ENCODE measurements around the gene BRAF.
A peak's percentile ranks its signal among the peaks of the same experiment; 100 is the strongest.
"Not testable (repeated sequence)": the region's sequence is repeated elsewhere in the genome, so short reads cannot be mapped to it uniquely, and the experiment has no call there.

BRAF gene

GRCh38 chr7:140876519-140877248 is 48.0 kb downstream of the BRAF start:
- no peak for DNase-seq (ENCODE audit: low spot score)

- DNase-seq (ENCODE audit: low spot score): no peak
Observed at GRCh38 chr7:140873434-140873833, 51.3 kb downstream of the BRAF start.

DNA sequence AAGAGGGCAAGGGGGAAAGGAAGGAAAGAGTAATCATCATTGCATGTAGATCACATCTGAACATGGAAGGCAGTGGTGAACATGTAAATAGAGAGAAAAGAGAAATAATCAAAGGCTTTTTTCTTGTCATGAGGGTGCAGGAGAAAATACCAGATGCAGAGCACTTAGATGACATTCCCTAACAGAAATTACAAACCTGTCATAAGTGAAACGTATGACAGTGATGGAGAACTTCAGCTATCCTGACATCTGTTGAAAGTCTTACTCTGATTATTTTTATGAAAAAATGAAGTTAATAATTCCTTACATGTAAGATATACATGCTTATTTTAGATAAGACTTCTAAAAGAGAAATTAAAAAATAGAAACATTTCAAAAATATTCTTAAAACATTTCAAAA is 54.7 kb downstream of the BRAF start:
- DNase-seq (ENCODE audit: low spot score): no peak

- DNase-seq (ENCODE audit: low spot score): no peak
Observed at GRCh38 chr7:140869430-140869829, 55.3 kb downstream of the BRAF start.

DNA sequence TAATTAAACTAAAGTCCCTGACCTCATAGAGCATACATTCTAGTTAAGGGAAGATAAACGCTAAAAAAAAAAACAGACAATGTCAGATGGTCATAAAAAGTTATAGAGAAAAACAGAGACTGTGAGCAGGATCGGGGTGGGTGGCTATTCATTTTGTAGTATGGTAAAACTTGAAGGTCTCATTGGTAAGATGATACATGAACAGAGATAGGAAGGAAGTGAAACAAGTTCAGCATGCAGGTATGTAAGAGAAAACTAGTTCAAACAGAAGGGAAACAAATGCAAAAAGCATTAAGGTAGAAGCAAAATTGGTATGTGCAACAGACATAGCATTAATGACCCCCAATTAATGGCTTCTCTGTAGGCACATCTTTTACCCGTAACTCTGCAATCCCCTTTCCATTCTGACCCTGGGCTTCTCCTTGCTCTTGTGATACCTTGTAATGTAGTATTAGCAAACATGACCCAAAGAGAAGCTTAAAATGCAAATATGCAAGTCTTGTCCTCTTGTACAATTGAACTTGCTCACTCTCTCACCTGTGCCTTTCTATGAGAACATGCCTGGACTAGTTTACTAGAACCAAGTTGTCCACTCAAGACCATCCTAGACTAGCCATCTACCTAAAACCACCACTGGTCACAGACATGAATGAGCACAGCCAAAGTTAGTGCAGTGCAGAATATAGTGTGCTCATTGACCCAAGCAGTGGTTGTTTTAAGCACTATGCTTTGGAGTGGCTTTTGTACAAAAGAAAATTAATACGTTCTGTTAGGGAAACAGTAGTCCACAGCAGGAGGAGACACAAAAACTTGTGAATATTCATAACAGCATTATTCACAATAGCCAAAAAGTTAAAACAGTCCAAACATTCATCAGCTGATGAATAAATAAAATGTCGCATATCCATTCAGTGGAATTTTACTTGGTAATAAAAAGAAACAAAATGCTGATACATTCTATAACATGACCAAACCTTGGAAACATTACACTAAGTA is 57.0 kb downstream of the BRAF start:
- DNase-seq (ENCODE audit: low spot score): no peak

- no peak for DNase-seq (ENCODE audit: low spot score)
Observed at GRCh38 chr7:140866926-140867325, 57.8 kb downstream of the BRAF start.

DNA sequence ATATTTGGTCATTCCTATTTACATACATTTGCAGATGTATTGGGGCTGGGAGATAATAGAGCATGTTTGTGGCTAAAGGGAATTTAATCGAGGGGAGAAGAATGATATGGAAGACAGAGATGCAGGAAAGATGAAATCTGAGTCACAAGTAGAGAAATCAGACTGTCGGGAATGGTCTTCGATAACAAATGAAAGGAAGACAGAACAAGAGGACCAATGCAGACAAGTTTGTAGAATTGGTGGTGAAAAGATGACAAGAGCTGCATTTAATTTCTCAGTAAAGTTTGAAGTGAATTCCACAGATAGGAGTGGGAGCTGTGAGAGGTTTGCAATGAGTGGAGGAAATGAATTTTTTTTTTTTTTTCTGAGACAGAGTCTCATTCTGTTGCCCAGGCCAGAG is 60.0 kb downstream of the BRAF start:
- DNase-seq (ENCODE audit: low spot score): no peak

- no peak for DNase-seq (ENCODE audit: low spot score)
Observed at GRCh38 chr7:140863867-140864266, 60.9 kb downstream of the BRAF start.

GRCh38 chr7:140863184-140863583 is 61.5 kb downstream of the BRAF start:
- no peak for DNase-seq (ENCODE audit: low spot score)

GRCh38 chr7:140857048-140857447 is 67.7 kb downstream of the BRAF start:
- DNase-seq (ENCODE audit: low spot score): no peak

DNA sequence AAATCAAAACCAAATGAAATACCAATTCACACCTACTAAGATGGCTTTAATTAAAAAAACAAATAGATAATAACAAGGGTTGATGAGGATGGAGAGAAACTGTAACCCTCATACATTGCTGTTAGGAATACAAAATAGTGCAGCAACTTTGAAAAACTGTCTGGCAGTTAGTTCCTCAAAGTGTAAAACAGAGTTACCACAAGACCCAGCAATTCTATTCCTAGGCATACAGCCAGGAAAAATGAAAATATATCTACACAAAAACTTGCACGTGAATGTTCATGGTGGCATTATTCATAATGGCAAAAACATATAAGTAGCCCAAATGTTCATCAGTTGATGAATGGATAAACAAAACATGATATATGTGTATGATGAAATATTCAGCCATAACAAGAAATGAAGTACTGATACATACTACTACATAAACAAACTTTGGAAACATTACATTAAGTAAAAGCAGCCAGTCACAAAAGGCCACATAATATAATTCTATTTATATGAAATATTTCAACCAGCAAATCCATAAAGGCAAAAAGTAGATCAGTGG is 83.5 kb downstream of the BRAF start:
- DNase-seq (ENCODE audit: low spot score): no peak

DNA sequence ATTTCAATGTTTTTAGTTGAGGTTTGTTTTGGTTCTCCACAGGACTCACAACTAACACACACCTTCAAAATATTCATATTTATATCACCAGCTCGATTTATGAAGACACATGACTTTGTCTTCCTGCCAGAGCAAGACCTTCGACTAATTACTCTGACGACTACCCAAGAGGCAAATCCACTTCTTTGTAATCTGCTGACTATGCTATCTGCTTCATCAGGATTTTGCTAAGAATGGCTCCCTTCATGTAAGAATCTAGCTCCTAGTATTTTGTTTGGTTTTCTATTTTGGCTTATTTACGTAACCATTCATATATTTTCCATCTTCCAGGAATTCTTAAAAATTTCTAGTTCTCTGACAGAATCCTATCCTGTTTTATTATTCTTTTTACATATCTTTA is 93.0 kb downstream of the BRAF start:
- no peak for DNase-seq (ENCODE audit: low spot score)

DNA sequence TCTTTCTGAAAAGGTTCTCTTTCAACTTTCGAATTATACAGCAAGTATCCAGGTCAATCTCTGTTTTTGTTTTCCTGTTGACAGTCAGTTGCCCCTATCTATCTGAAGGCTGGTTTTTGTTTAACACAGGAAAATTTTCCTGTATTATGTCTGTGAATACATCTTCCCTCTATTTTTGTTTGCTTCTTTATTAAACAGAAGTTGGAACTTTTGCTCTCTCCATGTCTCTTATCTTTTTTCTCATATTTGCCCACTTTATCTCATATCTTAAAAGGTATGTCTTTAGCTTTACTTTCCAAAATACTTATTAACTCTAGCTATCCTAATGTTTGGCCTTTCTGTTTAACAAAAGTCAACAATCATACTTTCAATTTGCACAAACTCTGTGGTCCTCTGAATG is 95.0 kb downstream of the BRAF start:
- no peak for DNase-seq (ENCODE audit: low spot score)

GRCh38 chr7:140828741-140829140 is 96.0 kb downstream of the BRAF start:
- no peak for DNase-seq (ENCODE audit: low spot score)

- not testable (repeated sequence) for DNase-seq (ENCODE audit: low spot score)
Observed at GRCh38 chr7:140817383-140817782, 107.3 kb downstream of the BRAF start.

GRCh38 chr7:140810830-140811556 is 113.7 kb downstream of the BRAF start:
- DNase-seq (ENCODE audit: low spot score): peak; percentile 85

DNA sequence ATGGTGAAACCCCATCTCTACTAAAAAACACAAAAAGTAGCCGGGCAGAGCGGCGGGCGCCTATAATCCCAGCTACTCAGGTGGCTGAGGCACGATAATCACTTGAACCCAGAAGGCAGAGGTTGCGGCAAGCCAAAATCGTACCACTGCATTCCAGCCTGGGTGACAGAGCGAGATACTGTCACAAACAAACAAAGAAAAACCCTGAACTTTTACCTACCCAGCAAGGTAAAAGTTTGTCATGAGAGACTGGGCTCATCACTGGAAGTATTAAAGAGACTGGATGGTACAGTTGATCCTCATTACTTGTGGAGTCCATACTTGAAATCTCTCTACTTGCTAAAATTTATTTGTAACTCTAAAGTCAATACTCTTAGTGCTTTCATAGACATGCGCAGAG is 114.3 kb downstream of the BRAF start:
- no peak for DNase-seq (ENCODE audit: low spot score)

DNA sequence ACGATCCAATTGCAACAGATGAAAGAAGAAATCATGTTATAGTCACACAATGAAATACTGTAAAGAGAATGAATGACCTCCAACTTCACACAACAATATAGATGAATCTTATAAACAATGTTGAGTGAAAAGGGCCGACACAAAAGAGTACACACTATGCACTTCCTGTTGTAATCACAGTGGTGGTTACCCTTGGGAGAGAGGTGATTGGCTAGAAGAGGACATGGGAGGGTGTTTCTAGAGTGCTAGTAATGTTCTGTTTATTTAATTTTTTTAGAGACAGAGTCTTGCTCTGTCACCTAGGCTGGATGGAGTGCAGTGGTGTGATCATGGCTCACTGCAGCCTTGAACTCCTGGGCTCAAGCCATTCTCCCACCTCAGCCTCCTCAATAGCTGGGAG is 145.8 kb downstream of the BRAF start:
- no peak for DNase-seq (ENCODE audit: low spot score)

DNA sequence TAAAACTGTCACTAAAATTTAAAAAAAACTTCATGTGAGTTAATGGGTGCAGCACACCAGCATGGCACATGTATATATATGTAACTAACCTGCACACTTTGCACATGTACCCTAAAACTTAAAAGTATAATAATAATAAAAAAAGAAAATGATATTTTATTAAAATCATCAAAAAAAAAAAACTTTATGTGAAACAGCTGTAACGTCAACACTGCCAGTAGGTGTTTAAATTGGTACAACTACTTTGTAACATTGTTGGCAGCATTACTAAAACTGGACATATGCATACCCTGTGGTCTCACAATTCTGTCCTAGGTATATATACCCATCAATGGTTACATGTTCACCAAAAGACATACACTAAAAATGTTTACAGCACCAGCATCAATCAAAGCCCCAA is 146.2 kb downstream of the BRAF start:
- DNase-seq (ENCODE audit: low spot score): no peak

DNA sequence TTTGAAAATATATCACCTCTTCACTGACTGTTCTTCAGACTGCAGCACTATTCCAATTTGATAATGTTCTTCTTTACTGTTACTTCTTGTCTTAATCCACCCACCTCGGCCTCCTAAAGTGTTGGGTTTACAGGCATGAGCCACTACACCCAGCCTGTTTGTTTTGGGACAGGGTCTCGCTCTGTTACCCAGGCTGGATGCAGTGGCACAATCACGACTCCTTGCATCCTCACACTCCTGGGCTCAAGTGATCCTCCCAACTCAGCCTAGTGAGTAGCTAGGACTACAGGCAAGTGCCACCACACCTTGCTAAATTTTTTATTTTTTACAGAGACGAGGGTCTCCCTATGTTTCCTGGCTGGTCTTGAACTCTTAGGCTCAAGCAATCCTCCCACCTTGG is 150.4 kb downstream of the BRAF start:
- DNase-seq (ENCODE audit: low spot score): no peak

DNA sequence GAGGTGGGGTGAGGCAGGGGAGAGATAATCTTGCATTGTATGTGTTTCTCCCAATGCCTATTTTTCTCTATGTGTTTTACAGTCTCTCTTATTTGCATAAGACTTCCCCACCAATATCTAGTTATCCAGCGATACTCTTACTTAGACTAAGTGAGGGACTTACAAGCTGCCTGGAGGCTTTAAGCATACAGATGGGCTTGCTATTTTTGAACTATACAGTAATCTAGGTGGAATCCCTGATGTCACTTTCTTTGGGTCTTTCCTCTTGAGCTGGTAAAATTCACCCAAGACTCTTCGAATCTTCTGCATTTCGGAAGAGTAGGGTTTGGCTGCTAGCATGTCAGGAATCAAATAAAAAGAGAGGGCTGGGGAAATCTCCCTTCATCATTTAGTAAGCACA is 151.6 kb downstream of the BRAF start:
- no peak for DNase-seq (ENCODE audit: low spot score)

DNA sequence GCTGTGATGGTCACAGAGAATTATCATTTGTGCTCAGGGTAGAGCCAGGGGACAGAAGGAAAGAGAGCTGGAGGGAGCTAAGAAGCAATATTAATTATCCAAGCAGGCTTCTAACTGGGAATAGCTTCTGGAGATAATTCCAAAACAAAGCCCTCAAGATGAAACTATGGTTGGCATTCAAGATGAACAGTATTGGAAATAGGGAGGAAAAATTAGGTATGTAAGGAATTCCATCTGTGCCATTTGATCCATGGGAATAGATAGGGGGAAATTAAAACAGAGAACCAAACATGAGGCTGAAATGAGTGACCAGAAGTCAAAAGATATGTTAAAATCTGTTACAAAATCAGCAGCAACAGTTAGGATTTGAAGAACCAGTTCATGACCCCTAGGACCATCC is 152.9 kb downstream of the BRAF start:
- no peak for DNase-seq (ENCODE audit: low spot score)
